A549 treated with AZD9567 at 1 μM for 4 hours (cell line): Measurements from ENCODE around the gene KLK13. TPM values are rescaled to one million over a fixed set of nuclear protein-coding genes. Genes with fewer than 3 reads are reported as not detected.

Source experiments
- total RNA-seq: library from RNA; stranded (reverse); fragments of 200-300 nt; extraction: Qiagen RNA extraction; gene quantifications from 5 replicates; pipeline ENCODE4 v1.2.3, GENCODE V29; 2022; ENCODE audit not compliant: insufficient read depth

The KLK13 gene
- 0.10 to 0.22 TPM in 2 of 5 replicates, not detected in the others for total RNA-seq

DNA sequence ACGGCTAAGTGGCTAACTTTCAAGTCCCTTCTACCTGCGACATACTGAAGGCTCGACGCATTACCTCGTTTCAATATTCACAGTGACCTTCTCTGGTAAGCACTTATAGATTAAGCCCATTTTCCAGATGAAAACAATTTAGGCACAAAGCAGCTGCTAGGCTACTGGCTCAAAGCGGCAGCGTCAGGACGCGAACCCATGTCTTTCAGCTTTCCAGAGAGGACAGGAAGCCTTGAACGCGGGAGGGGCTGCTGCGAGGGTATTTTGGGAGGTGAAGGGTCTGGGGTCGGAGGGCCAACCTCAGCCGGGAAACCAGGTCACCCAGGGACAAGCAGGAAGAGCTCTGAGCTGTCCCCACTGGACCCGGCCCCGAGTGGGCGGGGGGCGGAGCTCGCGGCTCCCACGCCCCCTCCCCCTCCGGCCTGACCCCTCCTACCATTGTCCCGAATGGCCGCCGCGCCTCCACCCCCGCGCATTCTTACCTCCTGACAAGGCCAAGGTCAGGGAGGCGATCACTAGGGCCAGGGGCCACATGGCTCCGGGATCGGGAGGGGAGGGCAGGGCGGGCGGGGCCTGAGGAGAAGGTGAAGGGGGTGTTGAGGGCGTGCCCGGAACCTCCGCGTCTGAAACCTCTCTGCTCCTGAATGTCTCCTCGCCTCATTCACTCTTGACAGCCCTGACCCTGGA is at the start of gene KLK13:
KLK13 (minus strand) TSS at position 559 of the 687 bp plus-strand sequence; CDS start at position 534, 25 bp downstream.

DNA sequence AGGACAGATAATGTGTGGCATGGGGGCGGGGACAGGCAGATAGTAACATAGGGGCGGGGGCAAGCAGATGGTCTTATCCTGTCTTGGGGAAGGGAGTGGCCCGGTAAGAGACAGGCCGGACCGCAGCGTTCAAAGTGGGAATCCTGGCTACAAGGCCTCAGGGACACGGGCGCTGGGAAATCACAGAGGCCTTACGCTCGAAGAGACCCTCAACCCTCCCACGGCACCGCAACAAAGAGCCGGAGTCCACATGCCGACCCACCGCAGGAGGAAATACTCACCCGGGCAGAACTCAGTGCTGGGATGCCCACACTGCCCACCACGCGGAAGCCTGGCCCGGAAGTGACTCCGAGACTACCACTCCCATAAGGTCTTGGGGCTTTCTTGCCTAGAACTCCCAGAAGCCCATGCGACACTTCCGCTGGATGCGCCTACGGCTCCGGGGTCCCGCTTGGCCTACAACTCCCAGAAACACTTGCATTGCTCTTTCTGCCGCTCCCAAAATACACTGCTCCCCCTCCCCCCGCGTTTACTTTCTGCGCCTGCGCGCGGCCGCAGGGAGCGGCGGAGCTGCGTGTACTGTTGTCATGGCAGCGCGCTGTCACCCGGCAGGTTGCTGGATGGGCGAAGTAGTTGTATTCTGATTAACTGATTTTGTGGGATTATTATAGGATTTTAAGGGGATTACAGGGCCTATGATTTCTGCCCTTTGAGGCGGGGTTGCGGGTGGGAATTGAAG is 43.3 kb upstream of the KLK13 start, which contains the start of gene CTU1:
CTU1 (minus strand) TSS at position 344 of the 739 bp plus-strand sequence. CDS start 3,840 bp downstream, outside the sequence.

GRCh38 chr19:51082611-51083010 is 17.7 kb upstream of the KLK13 start, which contains the start of gene KLK14:
Gene KLK14, minus strand, starts transcription at chr19:51082887. Its CDS starts 273 bp downstream, at chr19:51082614.

DNA sequence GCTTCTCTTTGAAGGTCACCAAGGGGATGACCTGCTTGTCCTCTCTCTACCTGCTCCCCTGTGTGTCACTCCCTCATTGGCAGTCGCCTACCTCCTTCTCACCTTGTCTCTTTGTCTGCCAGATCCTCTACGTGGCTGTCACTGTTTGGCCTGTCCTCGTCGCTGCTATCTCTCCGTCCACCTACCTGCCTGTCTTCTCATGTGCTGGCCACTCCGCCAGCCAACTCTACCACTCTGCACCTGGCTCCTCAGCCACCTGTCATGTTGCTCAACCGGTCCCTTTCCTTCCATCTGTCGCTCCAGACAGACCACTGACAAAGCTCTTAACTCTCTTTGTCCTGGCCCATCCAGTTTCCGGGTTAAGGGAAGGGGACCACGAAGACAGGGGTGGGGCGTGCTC is 30.2 kb downstream of the KLK13 start, which contains the start of gene KLK12:
KLK12 (minus strand) TSS at position 299 of the 400 bp plus-strand sequence. CDS start 381 bp downstream, outside the sequence.

DNA sequence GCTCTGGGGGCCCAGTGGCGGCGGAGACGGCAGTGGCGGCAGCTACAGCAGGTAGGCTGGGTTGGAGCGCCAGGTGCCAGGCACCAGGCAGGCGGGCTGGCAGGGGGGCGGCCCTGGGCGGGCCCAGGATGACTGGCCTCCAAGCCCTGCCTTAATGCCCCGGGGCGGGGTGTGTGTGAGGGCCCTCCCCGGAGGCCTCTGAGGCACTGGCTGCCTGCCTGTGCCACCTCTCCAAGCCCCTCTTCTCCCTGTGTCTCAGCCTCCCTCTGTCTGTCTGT is 38.4 kb downstream of the KLK13 start, which contains the start of gene KLK11:
KLK11 (minus strand) TSS at position 63 of the 278 bp plus-strand sequence. CDS start 985 bp downstream, outside the sequence.

GRCh38 chr19:51019544-51019925 is 45.4 kb downstream of the KLK13 start, which contains the start of gene KLK10:
Gene KLK10, minus strand, starts transcription at chr19:51019709. Its CDS starts 579 bp downstream, at chr19:51019130.

Other genes starting within 250 kb of the KLK13 start
- gene KLK1, start 241.3 kb downstream of the KLK13 start, total RNA-seq: 0.09 to 0.15 TPM in 2 of 5 replicates, not detected in the others
- gene KLK15, start 231.5 kb downstream of the KLK13 start, total RNA-seq: not detected in 5 replicates
- not detected in 5 replicates for gene KLK3, start 210.2 kb downstream of the KLK13 start, total RNA-seq
- 0.16 to 0.24 TPM (median 0.21 TPM) in 4 of 5 replicates, not detected in the other for gene KLK2, start 191.7 kb downstream of the KLK13 start, total RNA-seq
- 0.11 to 0.15 TPM in 2 of 5 replicates, not detected in the others for gene KLK4, start 153.7 kb downstream of the KLK13 start, total RNA-seq
- not detected in 5 replicates for gene KLK5, start 112.1 kb downstream of the KLK13 start, total RNA-seq
- gene KLK6, start 95.5 kb downstream of the KLK13 start, total RNA-seq: 0.17 to 0.30 TPM (median 0.19 TPM) in 4 of 5 replicates, not detected in the other
- not detected in 5 replicates for gene KLK7, start 81.2 kb downstream of the KLK13 start, total RNA-seq
- gene KLK8, start 63.5 kb downstream of the KLK13 start, total RNA-seq: not detected in 5 replicates
- 0.21 to 0.34 TPM (median 0.28 TPM) in 4 of 5 replicates, not detected in the other for gene KLK10, start 45.4 kb downstream of the KLK13 start, total RNA-seq
- not detected in 5 replicates for gene KLK11, start 38.5 kb downstream of the KLK13 start, total RNA-seq
- not detected in 5 replicates for gene KLK12, start 30.1 kb downstream of the KLK13 start, total RNA-seq
- gene KLK14, start 17.8 kb upstream of the KLK13 start, total RNA-seq: 0.17 to 0.57 TPM (median 0.33 TPM) in 4 of 5 replicates, not detected in the other
- gene CTU1, start 43.3 kb upstream of the KLK13 start, total RNA-seq: 4.8 to 15.0 TPM (median 12.6 TPM) in 5 replicates
- gene SIGLEC9, start 59.8 kb upstream of the KLK13 start, total RNA-seq: 0.05 TPM in 1 of 5 replicates, not detected in the others
- gene SIGLEC7, start 77.2 kb upstream of the KLK13 start, total RNA-seq: not detected in 5 replicates
- gene CD33, start 160.0 kb upstream of the KLK13 start, total RNA-seq: 0.10 to 0.16 TPM in 2 of 5 replicates, not detected in the others
- not detected in 5 replicates for gene SIGLECL1, start 186.0 kb upstream of the KLK13 start, total RNA-seq
- gene IGLON5, start 246.6 kb upstream of the KLK13 start, total RNA-seq: 0.03 to 0.07 TPM (median 0.06 TPM) in 3 of 5 replicates, not detected in the others